Ovary (tissue), 3 donors: Measurements from ENCODE around the gene SNTA1.

ENCODE experiments used
- CTCF ChIP-seq, 3 donors: fragments of 450-650 bp in 2 of 3; fragments of 200-600 bp in 1 of 3; IDR thresholded peaks; one replicate each; pipeline versions ENCODE4 v1.5.1 to v1.8.0; 2016 to 2022; ENCODE audit warnings: antibody characterized with exemption in 3 of 3, mild to moderate bottlenecking in 1 of 3
- EP300 ChIP-seq: sonication (generic); formaldehyde crosslinking; IDR thresholded peaks from one replicate; pipeline ENCODE4 v1.6.1; 2017; ENCODE audit warnings: antibody characterized with exemption
- POLR2A ChIP-seq: fragments of 450-650 bp; IDR thresholded peaks from one replicate; pipeline ENCODE4 v1.6.1; 2017; ENCODE audit warnings: antibody characterized with exemption, mild to moderate bottlenecking, moderate library complexity
- donor health status: DM: no; HTN: no; CAD: no.

GRCh38 chr20:33466303-33466646, 22.7 kb upstream of the SNTA1 start:
- TF ChIP-seq CTCF (IDR thresholded peaks at IDR 0.05): no peak
- no peak for TF ChIP-seq POLR2A
- no peak for TF ChIP-seq EP300
